GM12801 (cell line): ENCODE results near the gene MTMR6.

Experiments used
- TF ChIP-seq, protein P1 (sequence below): IDR thresholded peaks from one replicate; pipeline ENCODE4 v1.5.1; 2011; ENCODE audit warnings: control low read depth; ENCODE audit not compliant: insufficient read length; ENCODE audit errors: extremely low read depth

Gene MTMR6

DNA sequence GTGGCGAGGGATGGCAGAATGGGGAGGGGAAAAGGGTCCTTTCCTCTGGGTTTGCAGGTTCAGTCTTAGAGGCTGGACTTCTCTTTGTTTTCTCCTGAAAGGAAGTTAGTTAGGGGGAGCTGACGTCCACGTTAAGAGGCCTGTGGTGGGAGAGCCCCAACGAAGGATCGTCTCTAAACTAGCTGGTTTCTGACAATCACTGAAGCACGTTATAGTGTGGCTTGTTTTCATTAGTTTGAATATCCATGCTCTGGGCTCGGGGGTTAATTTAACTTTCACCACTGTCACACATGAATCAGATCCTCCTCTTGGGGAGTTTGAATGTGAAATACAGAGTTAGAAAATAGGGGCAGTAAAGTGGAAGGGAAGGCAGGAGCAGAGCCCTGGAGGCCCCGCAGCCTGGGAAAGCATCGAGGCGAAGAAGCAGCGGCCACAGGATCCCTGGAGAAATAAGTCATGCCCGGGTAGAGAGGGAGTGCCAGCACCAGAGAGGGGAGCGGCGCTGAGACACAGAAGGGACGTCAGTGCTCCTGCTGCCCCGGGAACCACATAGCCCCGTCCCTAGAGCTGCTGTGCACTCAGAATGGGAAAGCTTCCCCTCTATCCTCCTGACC is 84.1 kb downstream of the MTMR6 start:
- TF ChIP-seq, protein P1, sequence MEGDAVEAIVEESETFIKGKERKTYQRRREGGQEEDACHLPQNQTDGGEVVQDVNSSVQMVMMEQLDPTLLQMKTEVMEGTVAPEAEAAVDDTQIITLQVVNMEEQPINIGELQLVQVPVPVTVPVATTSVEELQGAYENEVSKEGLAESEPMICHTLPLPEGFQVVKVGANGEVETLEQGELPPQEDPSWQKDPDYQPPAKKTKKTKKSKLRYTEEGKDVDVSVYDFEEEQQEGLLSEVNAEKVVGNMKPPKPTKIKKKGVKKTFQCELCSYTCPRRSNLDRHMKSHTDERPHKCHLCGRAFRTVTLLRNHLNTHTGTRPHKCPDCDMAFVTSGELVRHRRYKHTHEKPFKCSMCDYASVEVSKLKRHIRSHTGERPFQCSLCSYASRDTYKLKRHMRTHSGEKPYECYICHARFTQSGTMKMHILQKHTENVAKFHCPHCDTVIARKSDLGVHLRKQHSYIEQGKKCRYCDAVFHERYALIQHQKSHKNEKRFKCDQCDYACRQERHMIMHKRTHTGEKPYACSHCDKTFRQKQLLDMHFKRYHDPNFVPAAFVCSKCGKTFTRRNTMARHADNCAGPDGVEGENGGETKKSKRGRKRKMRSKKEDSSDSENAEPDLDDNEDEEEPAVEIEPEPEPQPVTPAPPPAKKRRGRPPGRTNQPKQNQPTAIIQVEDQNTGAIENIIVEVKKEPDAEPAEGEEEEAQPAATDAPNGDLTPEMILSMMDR = no peak

DNA sequence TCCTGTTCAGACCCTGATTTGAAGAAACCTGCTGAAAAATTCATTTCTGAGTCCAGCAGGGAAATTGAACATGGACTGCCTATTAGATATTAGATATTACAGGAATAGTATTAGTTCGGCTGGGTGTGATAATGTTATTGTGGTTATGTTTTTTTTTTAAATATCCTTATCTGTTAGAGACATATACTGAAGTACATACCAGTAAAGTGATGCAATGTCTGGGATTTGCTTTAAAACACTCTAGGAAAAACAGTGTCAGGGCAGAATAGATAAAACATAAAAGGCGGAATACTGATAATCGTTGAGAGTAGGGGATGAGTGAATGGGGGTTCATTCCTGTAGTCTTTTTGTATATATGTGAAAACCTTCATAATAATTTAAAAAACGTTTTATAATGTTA is 86.5 kb downstream of the MTMR6 start:
- TF ChIP-seq, protein P1 = no peak

DNA sequence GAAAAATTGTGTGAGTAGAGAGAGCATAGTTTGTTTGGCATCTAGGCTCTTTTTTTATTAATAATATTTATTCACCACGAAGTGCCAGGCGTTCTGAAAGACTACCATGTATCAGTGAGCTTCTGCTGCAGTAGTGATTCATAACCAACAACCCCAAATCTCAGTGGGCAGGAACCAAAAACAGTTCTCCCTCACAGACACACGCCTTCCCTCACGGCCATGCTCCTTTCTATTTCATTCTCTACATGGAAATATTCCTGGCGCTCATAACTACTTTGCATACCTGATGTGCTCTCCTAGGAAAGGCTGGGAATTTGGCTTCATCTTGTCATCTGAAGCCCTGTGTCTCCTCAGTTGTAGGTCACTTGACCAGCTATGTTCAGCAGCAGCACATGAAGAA is 88.6 kb downstream of the MTMR6 start:
- TF ChIP-seq, protein P1 = no peak

DNA sequence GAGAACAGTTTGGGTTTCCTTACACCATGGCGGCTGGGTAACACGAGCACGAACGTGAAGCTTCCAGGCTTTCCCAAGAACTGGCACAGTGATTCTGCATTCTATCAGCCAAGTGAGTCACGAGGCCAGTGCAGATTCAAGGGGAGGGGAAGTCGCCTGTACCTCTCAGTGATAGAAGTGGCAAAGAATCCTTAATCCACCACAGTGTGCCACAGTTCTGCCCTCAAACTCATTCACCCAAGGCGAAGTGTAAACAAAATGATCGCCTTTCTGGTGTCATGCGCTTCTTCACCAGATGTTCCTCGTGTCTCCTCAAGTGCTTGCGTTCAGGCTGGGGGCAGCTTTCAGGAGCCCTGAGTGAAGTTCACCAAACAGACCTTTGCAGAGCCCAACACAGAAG is 90.3 kb downstream of the MTMR6 start:
- TF ChIP-seq, protein P1 = no peak
